ENCODE data around the gene SPEM2. TPM values are rescaled to one million over a fixed set of nuclear protein-coding genes. Genes with fewer than 3 reads are reported as not detected.

SPEM2 gene
- total RNA-seq, 2 experiments from 2014 or later = not detected

- Mint-ChIP-seq H3K36me3 (ENCODE audit: low read depth) (peaks cover 9% of the 10 kb centered on the region), H3K27me3 (no peaks in the 10 kb centered on the region), H3K27ac (peak within 1 kb of the TSS; percentile 87), H3K9me3 (no peaks in the 10 kb centered on the region), H3K4me3 (peak within 1 kb of the TSS; percentile 98), H3K4me1 (ENCODE audit: low read depth) (peaks cover 31% of the 10 kb centered on the region)
- Histone ChIP-seq H3K27ac (ENCODE audit: low read depth in 1 of 2, low read length in 2 of 2) (peak within 1 kb of the TSS in 1 of 2 donors; percentile 82), H3K4me1 (ENCODE audit: insufficient read depth, low read length) (peaks cover 36% of the 10 kb centered on the region), H3K9me3 (ENCODE audit: control insufficient read depth in 1 of 2, insufficient read depth in 1 of 2, low read length in 2 of 2) (no peaks in the 10 kb centered on the region), H3K36me3 (ENCODE audit: insufficient read depth, low read length) (no peaks in the 10 kb centered on the region), H3K4me3 (ENCODE audit: low read length) (peak within 1 kb of the TSS; percentile 77), H3K27me3 (ENCODE audit: control insufficient read depth in 1 of 2, insufficient read depth in 2 of 2, low read length in 2 of 2) (peaks cover 0 to 5% of the 10 kb centered on the region in 2 experiments)
- peak; percentile 88 for ATAC-seq (ENCODE audit: poor library complexity)
- intact Hi-C loops (cut with DNase I, micrococcal nuclease) = loop anchor here (1.0 to 10.0 kb wide), 4 partner anchors 10 to 80 kb away; partner anchors contain the start of genes PLSCR3 (in 2 of the 2), KCTD11 (in 1 of the 2), POLR2A (in 1 of the 2) and TMEM102 (in 1 of the 2)
- TF ChIP-seq CTCF (IDR thresholded peaks at IDR 0.05) = no peak
- ChIA-PET CTCF (interaction anchor here (0.8 to 2.6 kb wide), 5 partner anchors 10 to 675 kb away, joined by 4 to 18 read pairs (median 6); partner anchors contain the start of genes PLSCR3 and TMEM102), POLR2A (interaction anchor here (0.6 to 2.9 kb wide), 25 partner anchors 9 to 368 kb away, joined by 3 to 37 read pairs (median 6); partner anchors contain the start of genes ACAP1, MPDU1, NEURL4 and PLSCR3)
- DNase-seq = peak; percentile 90 to 99 (median 94)
Measured at GRCh38 chr17:7403977-7404736, 21.3 kb upstream of the SPEM2 start, which contains the start of gene TMEM256. Gene TMEM256, minus strand, starts transcription at chr17:7404097. Its CDS starts 13 bp downstream, at chr17:7404084.

GRCh38 chr17:7404737-7405349, 20.6 kb upstream of the SPEM2 start:
- no peaks in the 10 kb centered on the region for H3K9me3 Mint-ChIP-seq
- Histone ChIP-seq H3K9me3 (ENCODE audit: control insufficient read depth in 1 of 2, insufficient read depth in 1 of 2, low read length in 2 of 2) (no peaks in the 10 kb centered on the region), H3K36me3 (ENCODE audit: insufficient read depth, low read length) (no peaks in the 10 kb centered on the region), H3K4me3 (ENCODE audit: low read length) (peak overlapping the region; percentile 77), H3K27ac (ENCODE audit: low read depth in 1 of 2, low read length in 2 of 2) (peak overlapping the region in 1 of 2 donors; percentile 82), H3K27me3 (ENCODE audit: control insufficient read depth in 1 of 2, insufficient read depth in 2 of 2, low read length in 2 of 2) (peaks cover 0 to 5% of the 10 kb centered on the region in 2 experiments), H3K4me1 (ENCODE audit: insufficient read depth, low read length) (peaks cover 36% of the 10 kb centered on the region)
- ChIA-PET CTCF (interaction anchor here (0.8 to 2.6 kb wide), 5 partner anchors 11 to 675 kb away, joined by 4 to 18 read pairs (median 6); partner anchors contain the start of genes PLSCR3 and TMEM102), POLR2A (interaction anchor here (0.6 to 2.9 kb wide), 23 partner anchors 9 to 369 kb away, joined by 3 to 37 read pairs (median 6); partner anchors contain the start of genes ACAP1, MPDU1, NEURL4 and PLSCR3)
- no peak for TF ChIP-seq CTCF (IDR thresholded peaks at IDR 0.05)
- H3K27me3 Mint-ChIP-seq = no peaks in the 10 kb centered on the region
- peak overlapping the region; percentile 87 for H3K27ac Mint-ChIP-seq
- intact Hi-C loops (cut with DNase I, micrococcal nuclease) = loop anchor here (1.0 to 10.0 kb wide), 4 partner anchors 11 to 79 kb away; partner anchors contain the start of genes PLSCR3 (in 2 of the 2), KCTD11 (in 1 of the 2), POLR2A (in 1 of the 2) and TMEM102 (in 1 of the 2)
- H3K4me1 Mint-ChIP-seq (ENCODE audit: low read depth) = peaks cover 29% of the 10 kb centered on the region
- peak overlapping the region; percentile 98 for H3K4me3 Mint-ChIP-seq
- DNase-seq (peak in 10 of 14 experiments; percentile 18 to 90 (median 74)), ATAC-seq (ENCODE audit: poor library complexity) (peak; percentile 50)
- H3K36me3 Mint-ChIP-seq (ENCODE audit: low read depth) = peaks cover 9% of the 10 kb centered on the region
